ENCODE measurements around the gene KLK10.

GRCh38 chr19:50982186-50982585, 37.3 kb downstream of the KLK10 start:
- TF ChIP-seq POLR2A (IDR thresholded peaks at IDR 0.05) (no peak), CTCF (IDR thresholded peaks at IDR 0.05) (no peak), EP300 (IDR thresholded peaks at IDR 0.05) (no peak)
